Measurements from ENCODE around the gene YEATS4. TPM values are rescaled to one million over a fixed set of nuclear protein-coding genes. Genes with fewer than 3 reads are reported as not detected.

The YEATS4 gene

GRCh38 chr12:69438539-69438938 is 79.0 kb downstream of the YEATS4 start:
- H3K4me2 ChIP-seq (ENCODE audit: insufficient read depth, low read length, poor library complexity, severe bottlenecking) = no peak overlapping the region
- no peak overlapping the region for H2BK12ac ChIP-seq (ENCODE audit: low read length)
- no peak overlapping the region for H4K8ac ChIP-seq (ENCODE audit: low read depth, low read length)
- H2BK5ac ChIP-seq (ENCODE audit: low read length) = no peak overlapping the region
- no peaks in the 10 kb centered on the region for H3K9me3 ChIP-seq (replicated peaks in 1 of 2; ENCODE audit: control insufficient read depth in 2 of 2, insufficient read depth in 1 of 2, low read depth in 1 of 2, low read length in 2 of 2)
- no peak overlapping the region for H3K27ac ChIP-seq (replicated peaks; ENCODE audit: low read length)
- H4K91ac ChIP-seq (ENCODE audit: low read depth, low read length, poor library complexity) = no peak overlapping the region
- no peak overlapping the region for H2AK5ac ChIP-seq (ENCODE audit: low read depth, low read length)
- no peak overlapping the region for H3K14ac ChIP-seq (ENCODE audit: low read length)
- H3K36me3 ChIP-seq (replicated peaks in 1 of 2; ENCODE audit: control insufficient read depth in 2 of 2, insufficient read depth in 2 of 2, low read length in 2 of 2) = no peaks in the 10 kb centered on the region
- no peak overlapping the region for H3K4me3 ChIP-seq (ENCODE audit: low read length in 2 of 2)
- H3K9ac ChIP-seq (ENCODE audit: low read depth, low read length, poor library complexity) = no peak overlapping the region
- no peaks in the 10 kb centered on the region for H3K79me1 ChIP-seq (ENCODE audit: low read depth, low read length)
- no peak overlapping the region for H3K23ac ChIP-seq (ENCODE audit: low read depth, low read length, poor library complexity)
- H3K4me1 ChIP-seq (ENCODE audit: control insufficient read depth in 2 of 2, insufficient read depth in 1 of 2, low read depth in 1 of 2, low read length in 2 of 2) = no peaks in the 10 kb centered on the region
- no peak overlapping the region for H2BK120ac ChIP-seq (ENCODE audit: low read depth, low read length)
- DNase-seq (ENCODE audit: low spot score) = no peak
- H3K27me3 ChIP-seq (ENCODE audit: control insufficient read depth in 3 of 3, insufficient read depth in 3 of 3, low read depth in 1 of 3, low read length in 3 of 3) = no peaks in the 10 kb centered on the region
- no peak overlapping the region for H3K18ac ChIP-seq (ENCODE audit: low read length)
- H2AFZ ChIP-seq (ENCODE audit: low read length) = no peak overlapping the region
- no CpG with 5 or more reads among the region's 3 CpGs for WGBS, 2 donors (ENCODE audit: extremely low coverage in 2 of 2, insufficient read length in 2 of 2, insufficient replicate concordance in 1 of 2)
- no peak overlapping the region for H2BK15ac ChIP-seq (ENCODE audit: low read length)
- no peak overlapping the region for H3K4ac ChIP-seq (ENCODE audit: low read length)

- H2BK12ac ChIP-seq (ENCODE audit: low read length) = no peak overlapping the region
- no peak for DNase-seq (ENCODE audit: low spot score)
- H3K9me3 ChIP-seq (replicated peaks in 1 of 2; ENCODE audit: control insufficient read depth in 2 of 2, insufficient read depth in 1 of 2, low read depth in 1 of 2, low read length in 2 of 2) = no peaks in the 10 kb centered on the region
- H3K79me1 ChIP-seq (ENCODE audit: low read depth, low read length) = no peaks in the 10 kb centered on the region
- no peak overlapping the region for H2BK15ac ChIP-seq (ENCODE audit: low read length)
- H4K8ac ChIP-seq (ENCODE audit: low read depth, low read length) = no peak overlapping the region
- H3K23ac ChIP-seq (ENCODE audit: low read depth, low read length, poor library complexity) = no peak overlapping the region
- no peak overlapping the region for H4K91ac ChIP-seq (ENCODE audit: low read depth, low read length, poor library complexity)
- no CpG with 5 or more reads among the region's 3 CpGs for WGBS, 2 donors (ENCODE audit: extremely low coverage in 2 of 2, insufficient read length in 2 of 2, insufficient replicate concordance in 1 of 2)
- H2AFZ ChIP-seq (ENCODE audit: low read length) = no peak overlapping the region
- H3K18ac ChIP-seq (ENCODE audit: low read length) = no peak overlapping the region
- H3K4me1 ChIP-seq (ENCODE audit: control insufficient read depth in 2 of 2, insufficient read depth in 1 of 2, low read depth in 1 of 2, low read length in 2 of 2) = no peaks in the 10 kb centered on the region
- no peak overlapping the region for H3K14ac ChIP-seq (ENCODE audit: low read length)
- H2BK5ac ChIP-seq (ENCODE audit: low read length) = no peak overlapping the region
- H3K9ac ChIP-seq (ENCODE audit: low read depth, low read length, poor library complexity) = no peak overlapping the region
- no peaks in the 10 kb centered on the region for H3K36me3 ChIP-seq (replicated peaks in 1 of 2; ENCODE audit: control insufficient read depth in 2 of 2, insufficient read depth in 2 of 2, low read length in 2 of 2)
- no peak overlapping the region for H2BK120ac ChIP-seq (ENCODE audit: low read depth, low read length)
- no peak overlapping the region for H3K4me3 ChIP-seq (ENCODE audit: low read length in 2 of 2)
- H3K27me3 ChIP-seq (ENCODE audit: control insufficient read depth in 3 of 3, insufficient read depth in 3 of 3, low read depth in 1 of 3, low read length in 3 of 3) = no peaks in the 10 kb centered on the region
- no peak overlapping the region for H3K27ac ChIP-seq (replicated peaks; ENCODE audit: low read length)
- H3K4ac ChIP-seq (ENCODE audit: low read length) = no peak overlapping the region
- H2AK5ac ChIP-seq (ENCODE audit: low read depth, low read length) = no peak overlapping the region
- H3K4me2 ChIP-seq (ENCODE audit: insufficient read depth, low read length, poor library complexity, severe bottlenecking) = no peak overlapping the region
Measured at GRCh38 chr12:69440016-69440415, 80.5 kb downstream of the YEATS4 start.

Small RNA genes lying within 50 kb of the gene (small RNA-seq; reads per million reads assigned to genes)
- gene RN7SL804P (ENCODE audit: insufficient read depth) = not detected

Measured in neuronal stem cell (in vitro differentiated cells).